ENCODE data around the gene ERC1. TPM values are rescaled to one million over a fixed set of nuclear protein-coding genes. Genes with fewer than 3 reads are reported as not detected.

The ERC1 gene
- total and polyA plus RNA-seq, 9 of the 15 experiments (the other 6 are each of a cell fraction or from before 2014, with no cell fraction given), result 0.74 to 11.8 (median 4.8) TPM

DNA sequence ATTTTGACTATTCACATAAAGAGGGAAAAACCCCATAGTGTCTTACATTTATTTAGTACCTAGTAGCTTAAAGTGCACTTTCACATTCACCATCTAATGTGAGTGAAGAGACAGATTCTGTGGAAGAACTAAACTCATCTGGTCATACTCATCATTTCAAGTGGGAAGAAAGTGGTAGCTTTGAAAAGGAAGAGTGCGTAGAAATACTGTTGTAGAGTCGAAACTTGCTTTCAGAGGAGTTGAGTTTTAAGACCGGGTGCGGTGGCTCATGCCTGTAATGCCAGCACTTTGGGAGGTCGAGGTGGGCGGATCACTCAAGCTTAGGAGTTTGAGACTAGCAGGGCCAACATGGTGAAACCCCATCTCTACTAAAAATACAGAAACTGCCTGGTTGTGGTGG lies 222.2 kb downstream of the ERC1 start (continued):
- TF ChIP-seq HMG20B (CRISPR knock-in tag; IDR thresholded peaks at IDR 0.05), result no peak
- no peak for TF ChIP-seq ARHGAP35 (IDR thresholded peaks at IDR 0.05; ENCODE audit: partially characterized antibody)
- TF ChIP-seq ZKSCAN3 (CRISPR knock-in tag; IDR thresholded peaks at IDR 0.05), result no peak
- TF ChIP-seq, protein P1, sequence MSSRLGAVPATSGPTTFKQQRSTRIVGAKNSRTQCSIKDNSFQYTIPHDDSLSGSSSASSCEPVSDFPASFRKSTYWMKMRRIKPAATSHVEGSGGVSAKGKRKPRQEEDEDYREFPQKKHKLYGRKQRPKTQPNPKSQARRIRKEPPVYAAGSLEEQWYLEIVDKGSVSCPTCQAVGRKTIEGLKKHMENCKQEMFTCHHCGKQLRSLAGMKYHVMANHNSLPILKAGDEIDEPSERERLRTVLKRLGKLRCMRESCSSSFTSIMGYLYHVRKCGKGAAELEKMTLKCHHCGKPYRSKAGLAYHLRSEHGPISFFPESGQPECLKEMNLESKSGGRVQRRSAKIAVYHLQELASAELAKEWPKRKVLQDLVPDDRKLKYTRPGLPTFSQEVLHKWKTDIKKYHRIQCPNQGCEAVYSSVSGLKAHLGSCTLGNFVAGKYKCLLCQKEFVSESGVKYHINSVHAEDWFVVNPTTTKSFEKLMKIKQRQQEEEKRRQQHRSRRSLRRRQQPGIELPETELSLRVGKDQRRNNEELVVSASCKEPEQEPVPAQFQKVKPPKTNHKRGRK (tag; IDR thresholded peaks at IDR 0.05), result no peak

DNA sequence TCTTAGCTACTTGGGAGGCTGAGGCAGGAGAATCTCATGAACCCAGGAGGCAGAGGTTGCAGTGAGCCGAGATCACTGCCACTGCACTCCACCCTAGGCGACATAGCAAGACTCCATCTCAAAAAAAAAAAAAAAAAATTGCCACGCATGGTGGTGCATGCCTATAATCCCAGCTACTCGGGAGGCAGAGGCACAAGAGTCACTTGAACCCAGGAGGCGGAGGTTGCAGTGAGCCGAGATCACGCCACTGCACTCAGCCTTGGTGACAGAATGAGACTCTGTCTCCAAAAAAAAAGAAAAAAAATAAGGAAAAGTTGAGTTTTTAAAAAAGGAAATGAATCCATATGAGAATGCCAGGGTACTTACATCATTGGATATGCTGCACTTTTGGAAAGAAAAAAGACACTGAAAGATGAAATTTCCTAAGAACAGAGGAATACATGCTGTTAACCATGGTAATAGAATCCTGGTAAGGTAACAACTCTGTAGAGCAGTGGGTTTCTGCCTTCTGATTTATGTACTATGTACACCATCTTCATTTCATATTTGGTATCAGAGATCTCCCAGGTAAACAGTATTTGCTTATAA lies 222.7 kb downstream of the ERC1 start:
- Histone ChIP-seq H3K27ac (ENCODE audit: extremely low read depth, low read depth, low read length) (no peak overlapping the region), H3K27me3 (ENCODE audit: control insufficient read depth in 2 of 2, insufficient read depth in 2 of 2, low read length in 2 of 2) (no peaks in the 10 kb centered on the region), H3K9me1 (ENCODE audit: control insufficient read depth, insufficient read depth, low read length) (no peaks in the 10 kb centered on the region), H3K9me3 (replicated peaks; ENCODE audit: control insufficient read depth, insufficient read depth, low read depth, low read length) (no peaks in the 10 kb centered on the region), H3K4me1 (replicated peaks in 1 of 2; ENCODE audit: control insufficient read depth in 2 of 2, insufficient read depth in 2 of 2, low read length in 2 of 2) (no peaks in the 10 kb centered on the region), H3K36me3 (ENCODE audit: control insufficient read depth, insufficient read depth, low read length) (no peaks in the 10 kb centered on the region), H4K20me1 (replicated peaks; ENCODE audit: control insufficient read depth, insufficient read depth, low read length) (no peaks in the 10 kb centered on the region), H3K4me3 (no peak overlapping the region), H3K9ac (ENCODE audit: insufficient read depth in 1 of 2, low read depth in 2 of 2, low read length in 2 of 2) (no peak overlapping the region), H2AFZ (ENCODE audit: low read depth, low read length) (no peak overlapping the region), H3K79me2 (ENCODE audit: control insufficient read depth, insufficient read depth, low read length) (no peaks in the 10 kb centered on the region), H3K4me2 (ENCODE audit: insufficient read depth, low read length) (no peak overlapping the region)
- ChIA-PET POLR2A (no interaction called here), CTCF (ENCODE audit: low intra/inter-chr PET ratio) (no interaction called here)
- in situ Hi-C loops (cut with MboI), result no loop called here
- intact Hi-C loops (cut with micrococcal nuclease), result no loop called here
- TF ChIP-seq, protein P2, sequence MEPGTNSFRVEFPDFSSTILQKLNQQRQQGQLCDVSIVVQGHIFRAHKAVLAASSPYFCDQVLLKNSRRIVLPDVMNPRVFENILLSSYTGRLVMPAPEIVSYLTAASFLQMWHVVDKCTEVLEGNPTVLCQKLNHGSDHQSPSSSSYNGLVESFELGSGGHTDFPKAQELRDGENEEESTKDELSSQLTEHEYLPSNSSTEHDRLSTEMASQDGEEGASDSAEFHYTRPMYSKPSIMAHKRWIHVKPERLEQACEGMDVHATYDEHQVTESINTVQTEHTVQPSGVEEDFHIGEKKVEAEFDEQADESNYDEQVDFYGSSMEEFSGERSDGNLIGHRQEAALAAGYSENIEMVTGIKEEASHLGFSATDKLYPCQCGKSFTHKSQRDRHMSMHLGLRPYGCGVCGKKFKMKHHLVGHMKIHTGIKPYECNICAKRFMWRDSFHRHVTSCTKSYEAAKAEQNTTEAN (CRISPR knock-in tag; IDR thresholded peaks at IDR 0.05), result no peak
- no peak for TF ChIP-seq MAFK (IDR thresholded peaks at IDR 0.05; ENCODE audit: low read length)
- no peak for ATAC-seq
- BruUV-seq (replicated peaks), result no TSS peak
- DNase-seq (ENCODE audit: extremely low read depth in 1 of 4, low spot score in 3 of 4), result no peak
- FAIRE-seq, result no peak
- WGBS (ENCODE audit: insufficient coverage, low coverage, missing lambda C conversion rate), result 83% methylated on average over 3 of the region's 7 CpGs

Measured in K562 (cell line).